CD8-positive, alpha-beta memory T cell (primary cell): ENCODE measurements around the gene CAMKMT. TPM values are rescaled to one million over a fixed set of nuclear protein-coding genes. Genes with fewer than 3 reads are reported as not detected.

Experiments used
- CTCF ChIA-PET: fragments of 350-600 bp; sonication (Branson Sonifier 250); formaldehyde crosslinking; loops from one replicate; lab custom pipeline; 2021; ENCODE audit warnings: antibody characterized with exemption; lab: Charles Lee
- POLR2A ChIA-PET: fragments of 350-600 bp; sonication (Branson Sonifier 250); formaldehyde crosslinking; loops from one replicate; lab custom pipeline; 2021; ENCODE audit warnings: antibody characterized with exemption; lab: Charles Lee
- DNase-seq, 5 donors: peaks; one replicate each; pipeline versions ENCODE4 v3.0.0 to v3.0.0-alpha.2; 2020 to 2022; ENCODE audit warnings: mixed read lengths in 1 of 5
- H3K27ac ChIP-seq: one replicate; pipeline ENCODE4 v1.7.0; 2013; ENCODE audit warnings: low read depth, mild to moderate bottlenecking, low read length, moderate library complexity
- H3K27me3 ChIP-seq: 2 replicates; pipeline ENCODE4 v1.7.0; 2013; ENCODE audit warnings: low read length, mild to moderate bottlenecking; ENCODE audit not compliant: insufficient read depth, poor library complexity, severe bottlenecking
- H3K36me3 ChIP-seq: 2 replicates; pipeline ENCODE4 v1.7.0; 2013; ENCODE audit warnings: mild to moderate bottlenecking, low read length, moderate library complexity; ENCODE audit not compliant: insufficient read depth
- H3K4me1 ChIP-seq: 2 replicates; pipeline ENCODE4 v1.7.0; 2013; ENCODE audit warnings: mild to moderate bottlenecking, low read length, moderate library complexity; ENCODE audit not compliant: insufficient read depth
- H3K4me3 ChIP-seq: 2 replicates; pipeline ENCODE4 v1.7.0; 2013; ENCODE audit warnings: mild to moderate bottlenecking, low read length
- H3K9me3 ChIP-seq: 2 replicates; pipeline ENCODE4 v1.7.0; 2013; ENCODE audit warnings: mild to moderate bottlenecking, low read length
- H3K27ac Mint-ChIP-seq, 8 donors: one replicate each; pipeline ENCODE4 v1.8.0; 2020 to 2021; ENCODE audit warnings: mixed read lengths in 8 of 8, mild to moderate bottlenecking in 6 of 8, inconsistent platforms in 3 of 8, moderate library complexity in 3 of 8
- H3K27me3 Mint-ChIP-seq, 2 donors: one replicate each; pipeline ENCODE4 v1.8.0; 2020 to 2021; ENCODE audit warnings: mixed read lengths in 2 of 2, mild to moderate bottlenecking in 1 of 2, moderate library complexity in 1 of 2
- H3K36me3 Mint-ChIP-seq, 3 donors: one replicate each; pipeline ENCODE4 v1.8.0; 2020 to 2021; ENCODE audit warnings: mixed read lengths in 3 of 3, inconsistent platforms in 1 of 3, mild to moderate bottlenecking in 1 of 3
- H3K4me1 Mint-ChIP-seq, 3 donors: one replicate each; pipeline ENCODE4 v1.8.0; 2020 to 2021; ENCODE audit warnings: mixed read lengths in 3 of 3, inconsistent platforms in 1 of 3, mild to moderate bottlenecking in 1 of 3
- H3K4me3 Mint-ChIP-seq, 7 donors: one replicate each; pipeline ENCODE4 v1.8.0; 2020 to 2021; ENCODE audit warnings: mixed read lengths in 7 of 7, mild to moderate bottlenecking in 6 of 7, moderate library complexity in 4 of 7, inconsistent platforms in 2 of 7
- H3K9me3 Mint-ChIP-seq, 5 donors: one replicate each; pipeline ENCODE4 v1.8.0; 2020 to 2022; ENCODE audit warnings: mixed read lengths in 5 of 5, mild to moderate bottlenecking in 3 of 5, moderate library complexity in 2 of 5, inconsistent platforms in 1 of 5
- polyA plus RNA-seq: library from polyadenylated mRNA; unstranded; fragments of 300-500 nt; fragmentation: Illumina TruSeq; gene quantifications from one replicate; pipeline ENCODE4 v1.2.3, GENCODE V29; 2021
- total RNA-seq, 2 experiments: library from RNA; stranded (reverse); gene quantifications; one replicate each; pipeline ENCODE4 v1.2.3, GENCODE V29; 2021

CAMKMT gene
- total and polyA plus RNA-seq, 3 experiments from 2014 or later = 11.4 to 14.0 (median 11.7) TPM

DNA sequence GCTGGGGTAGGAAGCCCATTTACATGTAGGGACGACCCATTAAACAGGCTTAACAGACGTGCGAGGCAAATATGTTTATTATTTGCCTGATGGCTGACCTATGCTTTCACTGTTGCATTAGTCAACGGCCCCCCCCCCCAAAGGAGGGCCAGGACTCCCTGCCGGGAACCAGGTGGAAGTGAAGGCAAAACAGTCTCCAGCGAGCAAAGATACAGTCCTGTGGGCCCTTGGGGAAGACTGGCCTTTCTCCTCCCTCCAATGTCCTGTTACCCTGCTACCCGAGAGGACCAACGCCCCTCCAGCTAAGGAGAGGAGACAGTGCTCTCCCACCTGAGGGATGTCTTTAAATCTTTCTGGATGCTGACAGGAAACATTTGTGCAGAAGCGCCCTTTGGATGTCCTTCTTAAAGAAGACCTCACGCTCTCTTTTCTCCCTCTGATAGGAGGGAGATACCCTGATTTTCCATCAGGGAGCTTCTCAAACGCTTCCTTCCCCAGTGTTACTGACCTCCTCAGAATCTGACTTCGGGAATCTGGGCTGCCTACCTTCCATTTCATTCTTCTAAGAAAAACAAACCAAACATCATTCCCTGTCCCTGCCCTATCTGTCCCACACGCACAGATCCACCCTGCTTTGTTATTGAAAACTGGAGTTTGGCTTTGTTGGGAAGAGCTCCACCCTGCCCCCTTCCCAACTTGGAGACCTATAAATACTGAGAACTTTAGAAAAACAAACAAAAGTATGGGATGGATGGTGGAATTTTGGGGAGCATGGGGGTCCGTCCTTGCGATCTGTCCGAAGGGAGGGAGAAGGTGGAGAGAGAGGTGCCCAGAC is 443.9 kb downstream of the CAMKMT start:
- POLR2A ChIA-PET = no interaction called here
- H3K9me3 ChIP-seq = no peaks in the 10 kb centered on the region
- Mint-ChIP-seq H3K27ac (peak overlapping the region in 1 of 8 donors; percentile 5), H3K4me3 (no peak overlapping the region), H3K36me3 (no peaks in the 10 kb centered on the region), H3K27me3 (peaks cover 51 to 87% of the 10 kb centered on the region in 2 donors), H3K9me3 (peaks cover 0 to 7% (median 0%) of the 10 kb centered on the region in 5 donors), H3K4me1 (peaks cover 4 to 18% (median 9%) of the 10 kb centered on the region in 3 donors)
- H3K36me3 ChIP-seq = no peaks in the 10 kb centered on the region
- H3K4me1 ChIP-seq = peaks cover 12% of the 10 kb centered on the region
- no peak overlapping the region for H3K4me3 ChIP-seq
- CTCF ChIA-PET = no interaction called here
- DNase-seq = no peak
- H3K27ac ChIP-seq = no peak overlapping the region
- peaks cover 22% of the 10 kb centered on the region for H3K27me3 ChIP-seq

DNA sequence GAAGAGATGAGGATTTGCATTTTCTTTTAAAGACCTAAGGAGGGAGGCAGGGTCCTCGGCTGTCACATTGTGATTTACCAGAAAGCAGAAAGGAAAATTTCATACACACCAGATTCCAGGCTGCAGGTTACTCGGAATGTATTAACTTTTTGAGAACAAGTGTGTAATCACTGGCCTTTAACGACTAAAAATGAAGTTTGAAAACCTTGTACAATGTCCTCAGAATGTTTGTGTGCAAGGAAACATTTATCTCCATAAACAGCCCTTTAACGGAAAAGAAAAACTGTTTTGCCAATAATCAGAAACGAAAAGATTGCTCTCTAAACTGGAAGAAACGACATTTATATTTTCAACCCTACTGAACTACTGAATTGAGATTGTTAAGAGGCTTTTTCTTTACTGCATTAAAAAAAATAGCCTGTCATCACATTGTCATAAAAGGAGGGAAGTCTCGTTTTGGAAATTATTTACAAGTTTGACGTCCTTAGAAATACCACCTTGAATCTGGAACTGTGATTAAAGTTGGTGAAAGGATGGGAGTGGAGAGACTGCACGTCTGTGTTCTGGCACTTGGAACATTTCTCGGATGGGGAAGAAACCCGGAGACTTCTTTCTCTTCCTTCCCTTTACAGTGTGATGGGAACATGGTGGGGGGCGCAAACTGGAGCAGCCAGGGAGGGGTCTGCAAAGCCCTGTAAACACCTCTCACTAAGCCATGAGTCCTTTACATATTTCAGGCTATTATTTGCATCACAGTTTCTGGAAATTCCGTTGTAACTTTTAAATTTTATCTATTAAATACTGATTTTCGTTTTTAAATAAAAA is 445.7 kb downstream of the CAMKMT start:
- CTCF ChIA-PET = no interaction called here
- Histone ChIP-seq H3K27ac (no peak overlapping the region), H3K27me3 (peaks cover 10% of the 10 kb centered on the region), H3K36me3 (no peaks in the 10 kb centered on the region), H3K4me3 (no peak overlapping the region), H3K9me3 (no peaks in the 10 kb centered on the region), H3K4me1 (no peaks in the 10 kb centered on the region)
- no peak overlapping the region for H3K4me3 Mint-ChIP-seq
- H3K27ac Mint-ChIP-seq = no peak overlapping the region
- peaks cover 0 to 4% (median 0%) of the 10 kb centered on the region in 3 donors for H3K36me3 Mint-ChIP-seq
- H3K4me1 Mint-ChIP-seq = peaks cover 0 to 4% (median 3%) of the 10 kb centered on the region in 3 donors
- H3K9me3 Mint-ChIP-seq = peaks cover 0 to 7% (median 0%) of the 10 kb centered on the region in 5 donors
- H3K27me3 Mint-ChIP-seq = peaks cover 44 to 89% of the 10 kb centered on the region in 2 donors
- POLR2A ChIA-PET = no interaction called here
- no peak for DNase-seq

DNA sequence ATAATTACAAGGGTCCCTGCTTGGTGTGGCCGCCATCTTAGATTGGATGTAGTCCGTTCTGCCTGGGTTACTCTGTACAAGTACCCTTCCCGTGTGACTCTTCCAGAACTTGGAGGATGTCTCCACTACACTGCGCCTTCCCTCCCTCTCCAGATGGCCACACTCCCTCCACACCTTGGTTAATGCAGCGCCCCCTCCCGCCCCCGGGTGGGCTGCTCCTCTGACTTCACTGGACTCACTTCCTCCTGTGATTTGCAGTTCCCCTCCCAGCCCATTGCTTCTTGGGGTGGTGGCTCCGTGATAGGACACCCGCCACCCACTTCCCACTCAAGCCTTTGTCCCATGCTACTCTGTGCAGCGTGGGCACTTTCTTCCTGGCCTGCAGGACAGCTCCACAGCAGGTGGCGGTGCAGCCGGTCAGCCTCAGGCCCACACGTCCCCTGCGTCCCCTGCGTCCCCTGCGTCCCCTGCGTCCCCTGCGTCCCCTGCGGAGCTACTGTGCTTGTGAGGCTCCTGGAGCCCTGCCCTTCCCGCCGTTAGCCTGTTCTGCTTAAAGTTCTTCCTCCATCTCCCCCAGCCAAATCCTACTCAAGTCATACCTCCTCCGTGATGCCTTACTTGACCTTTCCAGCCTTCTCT is 449.3 kb downstream of the CAMKMT start:
- Mint-ChIP-seq H3K27me3 (peaks cover 30 to 85% of the 10 kb centered on the region in 2 donors), H3K4me3 (no peak overlapping the region), H3K9me3 (peaks cover 0 to 6% (median 0%) of the 10 kb centered on the region in 5 donors), H3K27ac (no peak overlapping the region), H3K36me3 (peaks cover 0 to 4% (median 0%) of the 10 kb centered on the region in 3 donors), H3K4me1 (no peaks in the 10 kb centered on the region)
- H3K4me1 ChIP-seq = no peaks in the 10 kb centered on the region
- peaks cover 7% of the 10 kb centered on the region for H3K27me3 ChIP-seq
- no peak for DNase-seq
- no peak overlapping the region for H3K27ac ChIP-seq
- CTCF ChIA-PET = no interaction called here
- H3K36me3 ChIP-seq = no peaks in the 10 kb centered on the region
- POLR2A ChIA-PET = no interaction called here
- H3K4me3 ChIP-seq = no peak overlapping the region
- no peaks in the 10 kb centered on the region for H3K9me3 ChIP-seq

DNA sequence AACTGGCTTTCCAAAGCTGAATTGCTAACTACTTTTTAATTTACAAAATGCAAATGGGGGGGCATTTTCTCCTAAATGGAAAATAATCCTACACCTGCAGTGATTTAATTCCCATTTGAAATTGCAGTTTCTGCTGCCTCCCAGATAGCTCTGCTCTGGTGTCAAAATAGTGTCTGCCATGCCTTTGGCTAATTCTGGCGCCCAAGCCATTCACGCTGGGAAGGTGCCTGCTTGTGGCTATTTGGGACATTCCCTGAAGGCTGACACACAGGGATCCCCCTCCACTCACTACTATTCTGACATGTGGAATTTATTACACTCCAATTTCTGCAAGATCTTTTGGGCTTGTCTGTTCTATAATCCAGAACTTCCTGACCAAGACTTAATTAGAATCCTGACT is 451.4 kb downstream of the CAMKMT start:
- peaks cover 0 to 6% (median 0%) of the 10 kb centered on the region in 5 donors for H3K9me3 Mint-ChIP-seq
- ChIA-PET CTCF (no interaction called here), POLR2A (no interaction called here)
- H3K4me1 Mint-ChIP-seq = no peaks in the 10 kb centered on the region
- Histone ChIP-seq H3K27ac (no peak overlapping the region), H3K4me1 (no peaks in the 10 kb centered on the region), H3K4me3 (no peak overlapping the region), H3K27me3 (peaks cover 3% of the 10 kb centered on the region), H3K36me3 (no peaks in the 10 kb centered on the region), H3K9me3 (no peaks in the 10 kb centered on the region)
- H3K36me3 Mint-ChIP-seq = peaks cover 0 to 4% (median 0%) of the 10 kb centered on the region in 3 donors
- peaks cover 17 to 72% of the 10 kb centered on the region in 2 donors for H3K27me3 Mint-ChIP-seq
- H3K27ac Mint-ChIP-seq = no peak overlapping the region
- no peak for DNase-seq
- no peak overlapping the region for H3K4me3 Mint-ChIP-seq

DNA sequence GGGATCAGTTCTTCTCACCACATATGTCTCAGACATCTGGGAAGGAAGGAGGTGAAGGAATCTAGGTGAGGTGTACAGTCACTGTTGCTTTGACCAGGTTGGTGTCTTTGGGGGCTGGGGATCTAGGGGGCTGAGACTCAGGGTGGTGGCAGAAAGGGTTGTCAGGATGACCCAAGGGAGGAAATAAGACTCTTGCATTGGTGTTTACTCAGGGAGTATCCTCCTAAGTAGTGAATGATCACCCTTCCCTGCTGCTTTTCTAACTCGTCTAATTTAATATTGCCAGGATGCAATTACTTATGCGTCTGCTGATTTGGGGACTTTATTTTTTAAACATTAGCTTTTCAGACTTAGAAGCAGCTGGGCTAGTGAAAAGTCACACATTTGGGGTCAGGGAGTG is 451.9 kb downstream of the CAMKMT start:
- DNase-seq = no peak
- POLR2A ChIA-PET = no interaction called here
- no peak overlapping the region for H3K4me3 Mint-ChIP-seq
- CTCF ChIA-PET = no interaction called here
- H3K4me1 Mint-ChIP-seq = no peaks in the 10 kb centered on the region
- no peaks in the 10 kb centered on the region for H3K4me1 ChIP-seq
- H3K27me3 Mint-ChIP-seq = peaks cover 16 to 69% of the 10 kb centered on the region in 2 donors
- no peak overlapping the region for H3K27ac Mint-ChIP-seq
- H3K27ac ChIP-seq = no peak overlapping the region
- peaks cover 3% of the 10 kb centered on the region for H3K27me3 ChIP-seq
- peaks cover 0 to 4% (median 0%) of the 10 kb centered on the region in 3 donors for H3K36me3 Mint-ChIP-seq
- no peak overlapping the region for H3K4me3 ChIP-seq
- no peaks in the 10 kb centered on the region for H3K36me3 ChIP-seq
- H3K9me3 Mint-ChIP-seq = peaks cover 0 to 6% (median 0%) of the 10 kb centered on the region in 5 donors
- H3K9me3 ChIP-seq = no peaks in the 10 kb centered on the region

DNA sequence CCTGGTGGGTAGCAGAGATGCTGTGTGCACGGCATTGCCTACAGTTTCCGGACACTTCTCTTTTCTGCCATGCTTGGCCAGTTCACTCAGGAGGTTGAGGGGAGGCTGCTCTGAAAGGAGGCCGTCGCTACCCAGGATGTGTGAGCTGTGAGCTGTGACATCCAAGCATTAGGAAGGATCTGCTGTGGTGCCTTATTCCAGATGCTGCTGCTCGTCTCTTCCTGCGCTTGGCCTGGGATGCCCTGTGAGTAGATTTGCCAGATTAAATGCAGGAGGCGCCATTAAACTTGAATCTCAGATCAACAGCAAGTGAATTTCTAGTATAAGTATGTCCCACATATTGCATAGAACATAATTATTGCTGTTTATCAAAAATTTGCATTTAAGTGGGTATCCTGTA is 455.5 kb downstream of the CAMKMT start:
- POLR2A ChIA-PET = no interaction called here
- DNase-seq = no peak
- no peaks in the 10 kb centered on the region for H3K36me3 Mint-ChIP-seq
- Histone ChIP-seq H3K27me3 (peaks cover 3% of the 10 kb centered on the region), H3K4me1 (no peaks in the 10 kb centered on the region), H3K36me3 (no peaks in the 10 kb centered on the region), H3K27ac (no peak overlapping the region), H3K4me3 (no peak overlapping the region), H3K9me3 (no peaks in the 10 kb centered on the region)
- no peak overlapping the region for H3K27ac Mint-ChIP-seq
- H3K4me3 Mint-ChIP-seq = no peak overlapping the region
- H3K4me1 Mint-ChIP-seq = no peaks in the 10 kb centered on the region
- H3K9me3 Mint-ChIP-seq = no peaks in the 10 kb centered on the region
- CTCF ChIA-PET = no interaction called here
- H3K27me3 Mint-ChIP-seq = peaks cover 9 to 42% of the 10 kb centered on the region in 2 donors

DNA sequence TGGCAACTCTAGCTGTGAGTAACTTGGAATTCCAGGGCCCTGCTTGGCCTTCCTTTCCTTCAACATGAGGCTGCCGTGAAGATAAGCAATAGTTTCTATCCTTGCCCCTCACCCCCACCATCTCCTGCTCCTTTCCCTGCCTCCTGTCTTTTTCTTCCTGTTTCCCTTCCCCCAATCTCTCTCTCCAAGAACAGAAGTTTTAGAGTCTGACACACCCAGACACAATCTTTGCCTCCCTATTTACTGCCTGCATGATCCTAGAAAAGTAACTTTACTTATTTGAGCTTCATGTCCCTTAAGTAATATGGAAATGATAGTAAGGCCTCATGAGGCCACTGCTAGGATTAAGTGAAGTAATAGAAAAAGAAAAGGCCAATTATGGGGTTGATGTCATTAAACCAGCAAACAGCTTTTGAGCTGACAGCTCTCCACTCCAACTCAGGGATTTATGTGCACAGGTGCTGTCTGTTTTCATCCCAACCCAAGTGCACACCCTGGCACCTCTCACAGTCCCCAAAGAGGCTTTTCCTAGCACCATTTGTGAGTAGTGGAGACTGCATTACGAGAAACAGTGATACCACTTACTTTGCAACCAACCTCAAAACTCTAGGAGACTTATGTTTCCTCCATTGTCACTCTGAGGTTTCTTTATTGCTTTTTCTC is 456.1 kb downstream of the CAMKMT start:
- Mint-ChIP-seq H3K4me1 (no peaks in the 10 kb centered on the region), H3K4me3 (no peak overlapping the region), H3K36me3 (no peaks in the 10 kb centered on the region), H3K27me3 (peaks cover 12 to 38% of the 10 kb centered on the region in 2 donors), H3K9me3 (no peaks in the 10 kb centered on the region), H3K27ac (no peak overlapping the region)
- H3K36me3 ChIP-seq = no peaks in the 10 kb centered on the region
- no peak for DNase-seq
- peaks cover 3% of the 10 kb centered on the region for H3K27me3 ChIP-seq
- ChIA-PET CTCF (no interaction called here), POLR2A (no interaction called here)
- no peaks in the 10 kb centered on the region for H3K9me3 ChIP-seq
- H3K4me3 ChIP-seq = no peak overlapping the region
- H3K4me1 ChIP-seq = no peaks in the 10 kb centered on the region
- H3K27ac ChIP-seq = no peak overlapping the region
